Psoas muscle (tissue), 8 donors: ENCODE measurements around the gene UFD1. TPM values are rescaled to one million over a fixed set of nuclear protein-coding genes. Genes with fewer than 3 reads are reported as not detected.

ENCODE experiments used
- ATAC-seq, 4 donors: fragments of 200-7000 bp; cut with Tn5 transposase; one replicate each; pipeline ENCODE4 v1.9.1; 2020; ENCODE audit warnings: moderate library complexity in 3 of 4, mild to moderate bottlenecking in 2 of 4
- DNase-seq, 2 donors: peaks; one replicate each; pipeline ENCODE4 v3.0.0-alpha.2; 2020
- H3K27ac ChIP-seq: fragments of 200-600 bp; one replicate; pipeline ENCODE4 v1.8.0; 2022
- H3K27me3 ChIP-seq, 3 donors: fragments of 200-600 bp in 1 of 3; one replicate each; pipeline versions ENCODE4 v1.6.1 to v1.8.0; 2013 to 2022; ENCODE audit warnings: low read length in 2 of 3, mild to moderate bottlenecking in 2 of 3, moderate library complexity in 1 of 3; ENCODE audit not compliant: insufficient read depth in 3 of 3
- H3K36me3 ChIP-seq, 2 donors: fragments of 200-600 bp in 1 of 2; one replicate each; pipeline versions ENCODE4 v1.6.1 to v1.8.0; 2013 to 2022; ENCODE audit warnings: low read depth in 1 of 2, mild to moderate bottlenecking in 1 of 2, moderate library complexity in 1 of 2; ENCODE audit not compliant: insufficient read depth in 1 of 2
- H3K4me1 ChIP-seq: fragments of 200-600 bp; one replicate; pipeline ENCODE4 v1.8.0; 2022
- H3K4me3 ChIP-seq: fragments of 200-600 bp; one replicate; pipeline ENCODE4 v1.8.0; 2022; ENCODE audit warnings: mild to moderate bottlenecking
- H3K9me3 ChIP-seq: fragments of 200-600 bp; one replicate; pipeline ENCODE4 v1.8.0; 2022
- CTCF ChIP-seq: fragments of 200-600 bp; IDR thresholded peaks from one replicate; pipeline ENCODE4 v1.8.0; 2022; ENCODE audit warnings: antibody characterized with exemption
- WGBS, 3 donors: extraction: QIAGEN DNeasy Blood & Tissue Kit; methylation state at CpG; one replicate each; pipeline versions ENCODE4 v1.1.6 to v1.1.7; 2013; 5-methylcytosine and 5-hydroxymethylcytosine counted together
- intact Hi-C, 2 donors: fragments of 100-400 bp; cut with DNase I; formaldehyde crosslinking; loops; one replicate each; pipeline versions ENCODE4 v1.11.0 to v1.14.2; 2022
- polyA plus RNA-seq, 3 donors: library from polyadenylated mRNA; stranded (reverse); fragments of 200-250 nt; gene quantifications; one replicate each; pipeline ENCODE4 v1.2.3, GENCODE V29; 2013
- total RNA-seq, 4 donors: library from RNA; stranded (reverse); fragmentation: NEBNext Ultra II Directional in 2 of 4; extraction: Animal tissue kit (Norgen Biotek cat#: 25700) in 2 of 4; gene quantifications; one replicate each; pipeline versions ENCODE4 v1.2.1 to v1.2.4, GENCODE V29; 2021 to 2023
- donor health status: healthy with polysubstance abuse.
- donor health status: DM: no; HTN: no; CAD: no; lungs with moderate emphysema.
- donor health status: Bipolar disorder and iron deficiency.
- donor health status: healthy.
- donor health status: DM: yes; HTN: yes; CAD: no.
- donor health status: DM: no; HTN: no; CAD: no.
- donor health status: DM: no; HTN: no; CAD: no.
- donor health status: DM: yes; HTN: yes; CAD: no.

Gene UFD1
- total and polyA plus RNA-seq, 7 donors, result 44.3 to 226 (median 79.6) TPM

- 92 to 94% (median 94%) methylated on average over 8 of the region's 8 CpGs for WGBS, 3 donors
- Histone ChIP-seq H3K27ac (no peak overlapping the region), H3K36me3 (peaks cover 27 to 100% of the 10 kb centered on the region in 2 donors), H3K27me3 (no peaks in the 10 kb centered on the region), H3K4me1 (no peaks in the 10 kb centered on the region), H3K9me3 (no peaks in the 10 kb centered on the region), H3K4me3 (no peak overlapping the region)
- no peak for DNase-seq
- TF ChIP-seq CTCF, result no peak
- no peak for ATAC-seq
- intact Hi-C loops, result loop anchor here in 1 of 2 donors (10.0 kb wide), 1 partner anchor 73 kb away; no protein-coding TSS in a partner anchor
Observed at GRCh38 chr22:19457828-19458428, 21.1 kb downstream of the UFD1 start.

- intact Hi-C loops, result loop anchor here in 1 of 2 donors (10.0 kb wide), 1 partner anchor 72 kb away; no protein-coding TSS in a partner anchor
Observed at GRCh38 chr22:19456541-19456940, 22.5 kb downstream of the UFD1 start.

GRCh38 chr22:19455585-19456370 is 23.2 kb downstream of the UFD1 start:
- H3K27ac ChIP-seq, result no peak overlapping the region
- 67 to 81% (median 79%) methylated on average over 4 of the region's 4 CpGs for WGBS, 3 donors
- no peak overlapping the region for H3K4me3 ChIP-seq
- intact Hi-C loops, result loop anchor here in 1 of 2 donors (10.0 kb wide), 1 partner anchor 71 kb away; no protein-coding TSS in a partner anchor
- no peak for DNase-seq
- H3K36me3 ChIP-seq, result peaks cover 28 to 100% of the 10 kb centered on the region in 2 donors
- no peak for TF ChIP-seq CTCF
- no peaks in the 10 kb centered on the region for H3K27me3 ChIP-seq
- H3K9me3 ChIP-seq, result no peaks in the 10 kb centered on the region
- ATAC-seq, result peak in 3 of 4 donors; percentile 47 to 68 (median 51)
- H3K4me1 ChIP-seq, result no peaks in the 10 kb centered on the region

More at GRCh38 chr22:19456541-19456940, 22.5 kb downstream of the UFD1 start:
- no peak for TF ChIP-seq CTCF
- WGBS, 3 donors, result 88 to 95% (median 93%) methylated on average over 10 of the region's 10 CpGs
- peaks cover 32 to 100% of the 10 kb centered on the region in 2 donors for H3K36me3 ChIP-seq
- no peak overlapping the region for H3K4me3 ChIP-seq
- DNase-seq, result no peak
- H3K27ac ChIP-seq, result no peak overlapping the region
- no peaks in the 10 kb centered on the region for H3K27me3 ChIP-seq
- no peaks in the 10 kb centered on the region for H3K4me1 ChIP-seq
- no peak for ATAC-seq
- no peaks in the 10 kb centered on the region for H3K9me3 ChIP-seq

- 92 to 98% (median 96%) methylated on average over 2 of the region's 2 CpGs for WGBS, 3 donors
- Histone ChIP-seq H3K27me3 (no peaks in the 10 kb centered on the region), H3K9me3 (no peaks in the 10 kb centered on the region), H3K4me1 (no peaks in the 10 kb centered on the region), H3K27ac (no peak overlapping the region), H3K4me3 (no peak overlapping the region), H3K36me3 (peaks cover 27 to 100% of the 10 kb centered on the region in 2 donors)
- intact Hi-C loops, result loop anchor here in 1 of 2 donors (10.0 kb wide), 1 partner anchor 70 kb away; no protein-coding TSS in a partner anchor
- ATAC-seq (no peak), DNase-seq (no peak)
- no peak for TF ChIP-seq CTCF
Observed at GRCh38 chr22:19455033-19455432, 24.0 kb downstream of the UFD1 start.
